CD4-positive, alpha-beta T cell (primary cell): ENCODE measurements around the gene PRAME. TPM values are rescaled to one million over a fixed set of nuclear protein-coding genes. Genes with fewer than 3 reads are reported as not detected.
"Not testable (repeated sequence)": the region's sequence is repeated elsewhere in the genome, so short reads cannot be mapped to it uniquely, and the experiment has no call there.

ENCODE experiments used
- ATAC-seq: fragments of 200-7000 bp; cut with Tn5 transposase; one replicate; pipeline ENCODE4 v1.10.0; 2022; ENCODE audit warnings: mild to moderate bottlenecking; ENCODE audit not compliant: poor library complexity
- CTCF ChIA-PET: fragments of 350-600 bp; sonication (Branson Sonifier 250); formaldehyde crosslinking; loops from one replicate; lab custom pipeline; 2021; ENCODE audit warnings: antibody characterized with exemption, inconsistent platforms; lab: Charles Lee
- POLR2A ChIA-PET: fragments of 350-600 bp; sonication (Branson Sonifier 250); formaldehyde crosslinking; loops from one replicate; lab custom pipeline; 2021; ENCODE audit warnings: antibody characterized with exemption, inconsistent platforms; lab: Charles Lee
- DNase-seq, 14 experiments: peaks; one replicate each; pipeline ENCODE4 v3.0.0-alpha.2; 2013 to 2020; ENCODE audit warnings: mixed read lengths in 2 of 14
- H3K27ac ChIP-seq, 2 donors: one replicate each; pipeline versions ENCODE4 v1.5.1 to v1.7.0; 2013; ENCODE audit warnings: low read length in 2 of 2, low read depth in 1 of 2, mild to moderate bottlenecking in 1 of 2
- H3K27me3 ChIP-seq, 2 experiments: 1 replicate in 1 of 2; 2 replicates in 1 of 2; pipeline versions ENCODE4 v1.6.1 to v1.7.0; 2013; ENCODE audit warnings: low read length in 2 of 2, control low read depth in 1 of 2, mild to moderate bottlenecking in 1 of 2, moderate library complexity in 1 of 2; ENCODE audit not compliant: insufficient read depth in 2 of 2, control insufficient read depth in 1 of 2
- H3K36me3 ChIP-seq: one replicate; pipeline ENCODE4 v1.6.1; 2013; ENCODE audit warnings: low read length, control low read depth; ENCODE audit not compliant: insufficient read depth
- H3K4me1 ChIP-seq: one replicate; pipeline ENCODE4 v1.6.1; 2013; ENCODE audit warnings: low read length, control low read depth; ENCODE audit not compliant: insufficient read depth
- H3K4me3 ChIP-seq: one replicate; pipeline ENCODE4 v1.5.1; 2013; ENCODE audit warnings: mild to moderate bottlenecking, low read length, moderate library complexity
- H3K9me3 ChIP-seq, 2 experiments: 1 replicate in 1 of 2; 2 replicates in 1 of 2; pipeline versions ENCODE4 v1.6.1 to v1.7.0; 2013; ENCODE audit warnings: low read length in 2 of 2, mild to moderate bottlenecking in 2 of 2, control low read depth in 1 of 2, moderate library complexity in 1 of 2; ENCODE audit not compliant: control insufficient read depth in 1 of 2, insufficient read depth in 1 of 2
- H3K27ac Mint-ChIP-seq: one replicate; pipeline ENCODE4 v1.8.0; 2020; ENCODE audit warnings: mixed read lengths
- H3K27me3 Mint-ChIP-seq: one replicate; pipeline ENCODE4 v1.8.0; 2021; ENCODE audit warnings: mixed read lengths
- H3K36me3 Mint-ChIP-seq: one replicate; pipeline ENCODE4 v1.8.0; 2021; ENCODE audit warnings: low read depth, mixed read lengths
- H3K4me1 Mint-ChIP-seq: one replicate; pipeline ENCODE4 v1.8.0; 2021; ENCODE audit warnings: low read depth, mixed read lengths
- H3K4me3 Mint-ChIP-seq: one replicate; pipeline ENCODE4 v1.8.0; 2020; ENCODE audit warnings: mild to moderate bottlenecking, mixed read lengths
- H3K9me3 Mint-ChIP-seq: one replicate; pipeline ENCODE4 v1.8.0; 2020; ENCODE audit warnings: mixed read lengths
- intact Hi-C, 2 experiments: fragments of 100-400 bp; cut with DNase I in 1 of 2; cut with micrococcal nuclease in 1 of 2; formaldehyde crosslinking; loops; one replicate each; pipeline versions ENCODE4 v1.15.1 to v1.9.0; 2023 to 2025; cut with DNase I, micrococcal nuclease
- total RNA-seq, 174 experiments: library from RNA in 2 of 174; stranded (reverse) in 2 of 174; gene quantifications; one replicate each; pipeline ENCODE4 v1.2.3 and lab custom pipeline; 2021 to 2026
- TF ChIP-seq, protein P1 (sequence below): fragments of 200-600 bp; IDR thresholded peaks from one replicate; pipeline ENCODE4 v1.8.0; 2022; ENCODE audit warnings: antibody characterized with exemption, mild to moderate bottlenecking

PRAME gene
- total RNA-seq, 2 experiments from 2014 or later, result not detected

DNA sequence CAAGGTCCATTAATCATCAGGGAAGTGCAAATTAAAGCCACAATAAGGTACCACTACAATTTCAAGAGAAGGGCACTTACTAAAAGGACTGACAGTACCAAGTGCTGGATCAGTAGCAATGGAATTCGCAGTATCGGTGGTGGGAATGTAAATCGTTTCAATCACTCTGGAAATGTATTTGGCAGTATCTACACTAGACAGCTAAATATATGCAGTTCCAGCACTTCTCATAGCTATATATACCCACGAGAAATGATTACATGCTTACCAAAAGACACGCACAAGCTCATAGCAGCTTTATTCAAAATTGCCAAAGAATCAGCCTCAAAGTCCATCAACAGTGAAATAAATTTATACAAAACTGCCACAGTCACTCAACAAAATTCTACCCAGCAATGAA is 46.1 kb downstream of the PRAME start:
- intact Hi-C loops, result no loop called here
- peaks cover 55% of the 10 kb centered on the region for H3K27me3 Mint-ChIP-seq
- no peak overlapping the region for H3K27ac Mint-ChIP-seq
- ChIA-PET CTCF (no interaction called here), POLR2A (no interaction called here)
- Histone ChIP-seq H3K4me1 (peaks cover 9% of the 10 kb centered on the region), H3K9me3 (peaks cover 0 to 4% of the 10 kb centered on the region in 2 experiments), H3K27me3 (peaks cover 0 to 5% of the 10 kb centered on the region in 2 experiments), H3K4me3 (no peak overlapping the region), H3K27ac (no peak overlapping the region), H3K36me3 (no peaks in the 10 kb centered on the region)
- H3K4me3 Mint-ChIP-seq, result no peak overlapping the region
- peaks cover 5% of the 10 kb centered on the region for H3K9me3 Mint-ChIP-seq
- no peak for DNase-seq
- TF ChIP-seq, protein P1, sequence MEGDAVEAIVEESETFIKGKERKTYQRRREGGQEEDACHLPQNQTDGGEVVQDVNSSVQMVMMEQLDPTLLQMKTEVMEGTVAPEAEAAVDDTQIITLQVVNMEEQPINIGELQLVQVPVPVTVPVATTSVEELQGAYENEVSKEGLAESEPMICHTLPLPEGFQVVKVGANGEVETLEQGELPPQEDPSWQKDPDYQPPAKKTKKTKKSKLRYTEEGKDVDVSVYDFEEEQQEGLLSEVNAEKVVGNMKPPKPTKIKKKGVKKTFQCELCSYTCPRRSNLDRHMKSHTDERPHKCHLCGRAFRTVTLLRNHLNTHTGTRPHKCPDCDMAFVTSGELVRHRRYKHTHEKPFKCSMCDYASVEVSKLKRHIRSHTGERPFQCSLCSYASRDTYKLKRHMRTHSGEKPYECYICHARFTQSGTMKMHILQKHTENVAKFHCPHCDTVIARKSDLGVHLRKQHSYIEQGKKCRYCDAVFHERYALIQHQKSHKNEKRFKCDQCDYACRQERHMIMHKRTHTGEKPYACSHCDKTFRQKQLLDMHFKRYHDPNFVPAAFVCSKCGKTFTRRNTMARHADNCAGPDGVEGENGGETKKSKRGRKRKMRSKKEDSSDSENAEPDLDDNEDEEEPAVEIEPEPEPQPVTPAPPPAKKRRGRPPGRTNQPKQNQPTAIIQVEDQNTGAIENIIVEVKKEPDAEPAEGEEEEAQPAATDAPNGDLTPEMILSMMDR, result no peak
- no peak for ATAC-seq
- no peaks in the 10 kb centered on the region for H3K36me3 Mint-ChIP-seq
- H3K4me1 Mint-ChIP-seq, result peaks cover 6% of the 10 kb centered on the region

DNA sequence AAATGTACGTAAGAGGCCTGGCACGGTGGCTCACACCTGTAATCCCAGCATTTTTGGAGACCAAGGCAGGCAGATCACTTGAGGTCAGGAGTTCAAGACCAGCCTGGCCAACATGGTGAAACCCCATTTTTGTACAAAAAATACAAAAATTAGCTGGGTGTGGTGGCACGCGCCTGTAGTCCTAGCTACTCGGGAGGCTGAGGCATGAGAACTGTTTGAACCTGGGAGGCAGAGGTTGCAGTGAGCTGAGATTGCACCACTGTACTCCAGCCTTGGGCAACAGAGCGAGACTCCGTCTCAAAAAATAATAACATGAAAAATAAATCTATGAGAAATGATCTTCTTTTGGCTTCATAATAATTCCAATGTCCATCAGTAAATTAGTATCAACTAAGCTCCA is 48.2 kb downstream of the PRAME start:
- H3K9me3 Mint-ChIP-seq, H3K36me3 Mint-ChIP-seq, H3K36me3 ChIP-seq, H3K27ac ChIP-seq, intact Hi-C loops, H3K27ac Mint-ChIP-seq, DNase-seq, CTCF ChIA-PET, H3K9me3 ChIP-seq, POLR2A ChIA-PET, H3K27me3 ChIP-seq, H3K4me3 ChIP-seq, ATAC-seq: not testable (repeated sequence)
- peaks cover 12% of the 10 kb centered on the region for H3K4me1 ChIP-seq
- peaks cover 38% of the 10 kb centered on the region for H3K27me3 Mint-ChIP-seq
- peaks cover 21% of the 10 kb centered on the region for H3K4me1 Mint-ChIP-seq
- peak overlapping the region; percentile 22 for H3K4me3 Mint-ChIP-seq

DNA sequence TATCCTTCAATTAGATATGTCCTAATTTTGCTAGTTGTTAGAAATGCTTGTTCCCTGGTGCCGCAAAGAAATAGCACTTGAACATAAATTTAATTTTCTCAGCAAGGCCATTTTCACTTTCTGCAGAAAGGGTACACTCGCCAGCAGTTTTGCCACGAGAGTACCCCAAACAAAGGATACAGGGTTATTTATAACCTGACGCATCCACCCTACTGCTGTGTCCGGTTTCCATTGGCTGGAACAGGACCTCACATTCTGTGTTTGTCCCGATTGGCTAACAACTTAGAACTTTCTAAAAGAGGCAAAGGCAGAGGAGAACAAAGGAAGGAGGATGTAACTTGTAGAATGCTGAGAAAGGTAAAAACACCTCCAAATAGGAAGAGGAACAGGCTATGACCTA is 49.2 kb downstream of the PRAME start:
- H3K36me3 ChIP-seq, H3K27ac ChIP-seq, ATAC-seq, POLR2A ChIA-PET, DNase-seq, intact Hi-C loops, H3K27ac Mint-ChIP-seq, H3K9me3 ChIP-seq, CTCF ChIA-PET, H3K4me3 ChIP-seq, H3K27me3 ChIP-seq, H3K9me3 Mint-ChIP-seq: not testable (repeated sequence)
- peaks cover 12% of the 10 kb centered on the region for H3K4me1 ChIP-seq
- Mint-ChIP-seq H3K4me1 (peaks cover 24% of the 10 kb centered on the region), H3K27me3 (peaks cover 28% of the 10 kb centered on the region), H3K36me3 (peaks cover 10% of the 10 kb centered on the region), H3K4me3 (peak overlapping the region; percentile 89)

DNA sequence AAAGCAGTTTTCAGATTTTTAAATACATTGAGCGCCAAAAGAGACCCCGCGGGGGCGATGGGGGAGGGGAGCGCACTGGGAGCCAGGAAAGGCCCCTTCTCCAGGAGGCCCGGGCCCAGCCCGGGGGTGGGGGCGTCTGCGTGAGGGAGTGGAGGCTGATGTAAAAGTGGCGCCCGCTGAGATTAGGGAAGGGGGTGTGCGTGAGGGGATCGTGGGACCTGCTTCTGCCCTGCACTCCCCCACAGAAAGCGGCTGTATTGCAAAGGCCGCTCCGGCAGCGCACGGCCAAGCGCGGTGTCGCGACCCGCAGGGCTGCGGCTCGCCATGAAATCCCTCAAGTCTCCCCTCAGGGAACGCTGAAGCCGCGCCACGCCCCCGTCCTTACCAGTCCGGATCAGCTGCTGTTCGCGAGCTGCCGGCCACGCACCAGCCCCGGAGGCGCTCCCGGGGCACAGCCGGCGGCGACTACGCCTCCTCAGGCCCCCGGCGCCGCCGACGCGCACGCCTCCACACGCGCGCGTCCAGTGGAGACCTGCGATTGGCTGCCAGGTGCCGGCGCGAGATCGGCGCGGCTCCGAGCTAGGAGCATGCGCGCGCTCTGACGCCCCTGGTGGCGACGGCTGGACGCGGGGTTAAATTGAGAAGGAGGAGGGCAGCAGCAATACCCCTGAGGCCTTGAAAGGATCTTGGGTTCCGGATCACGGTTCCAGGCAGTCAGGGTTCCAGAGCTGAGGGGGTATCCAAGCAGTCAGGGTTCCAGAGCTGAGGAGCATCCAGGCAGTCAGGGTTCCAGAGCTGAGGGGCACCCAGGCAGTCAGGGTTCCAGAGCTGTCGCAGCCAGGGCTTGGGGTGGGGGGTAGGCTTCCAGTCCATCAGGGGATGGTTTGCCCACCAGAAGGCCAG is 50.5 kb downstream of the PRAME start, which contains the start of gene ZNF280B:
TSS of gene ZNF280B (minus strand) at position 469 of the 903 bp plus-strand sequence. CDS start 19,344 bp downstream, outside the sequence.
- Mint-ChIP-seq H3K27me3 (peaks cover 15% of the 10 kb centered on the region), H3K36me3 (peaks cover 23% of the 10 kb centered on the region), H3K9me3 (peaks cover 5% of the 10 kb centered on the region), H3K4me3 (peak within 1 kb of the TSS; percentile 89), H3K4me1 (peaks cover 24% of the 10 kb centered on the region), H3K27ac (peak within 1 kb of the TSS; percentile 27)
- intact Hi-C loops, result no loop called here
- TF ChIP-seq, protein P1, result peak; percentile 67
- Histone ChIP-seq H3K9me3 (peaks cover 0 to 4% of the 10 kb centered on the region in 2 experiments), H3K4me1 (peaks cover 12% of the 10 kb centered on the region), H3K27ac (no peak within 1 kb of the TSS), H3K4me3 (peak within 1 kb of the TSS; percentile 84), H3K27me3 (no peaks in the 10 kb centered on the region), H3K36me3 (peaks cover 6% of the 10 kb centered on the region)
- DNase-seq (peak; percentile 63 to 91 (median 78)), ATAC-seq (peak; percentile 99)
- ChIA-PET POLR2A (interaction anchor here (0.9 to 1.2 kb wide), 2 partner anchors 22 to 561 kb away, joined by 4 to 5 read pairs; partner anchors contain the start of gene GNAZ), CTCF (interaction anchor here (0.8 to 1.4 kb wide), 3 partner anchors 11 to 561 kb away, joined by 3 to 4 read pairs (median 4); partner anchors contain the start of gene GNAZ)
